IMR-90 (cell line): ENCODE results near the gene C20orf144. TPM values are rescaled to one million over a fixed set of nuclear protein-coding genes. Genes with fewer than 3 reads are reported as not detected.

ENCODE experiments used
- ATAC-seq: fragments of 200-7000 bp; cut with Tn5 transposase; 2 replicates; pipeline ENCODE4 v1.9.1; 2020; ENCODE audit warnings: low read depth, mild to moderate bottlenecking, moderate library complexity
- Bru-seq: library from RNA; stranded (reverse); fragments of 400-500 nt; gene quantifications from one replicate; lab custom pipeline; 2021; lab: Mats Ljungman, UMichigan
- BruChase-seq, 2 experiments: library from RNA; stranded (reverse); fragments of 400-500 nt; gene quantifications; one replicate each; lab custom pipeline; 2021; lab: Mats Ljungman, UMichigan
- BruUV-seq: library from RNA; stranded (reverse); fragments of 400-500 nt; replicated peaks from 2 replicates; lab custom pipeline; 2021; lab: Mats Ljungman, UMichigan
- CTCF ChIA-PET: fragments of 300-600 bp; formaldehyde crosslinking; extraction: SDS; loops from one replicate; lab custom pipeline; 2021; ENCODE audit warnings: antibody characterized with exemption; lab: Yijun Ruan, JAX
- POLR2A ChIA-PET: fragments of 300-600 bp; sonication (Branson Sonifier 250); formaldehyde crosslinking; loops from one replicate; lab custom pipeline; 2022; ENCODE audit warnings: antibody characterized with exemption; ENCODE audit not compliant: unreplicated experiment; lab: Charles Lee
- DNase-seq: peaks from one replicate; pipeline ENCODE4 v3.0.0; 2013
- H2AFZ ChIP-seq: replicated peaks from 2 replicates; pipeline ENCODE3; 2013; ENCODE audit warnings: low read length, mild to moderate bottlenecking; ENCODE audit not compliant: poor library complexity
- H2AK5ac ChIP-seq: 2 replicates; pipeline ENCODE4 v1.6.1; 2013; ENCODE audit warnings: low read depth, low read length, inconsistent platforms
- H2AK9ac ChIP-seq: replicated peaks from 2 replicates; pipeline ENCODE3; 2013; ENCODE audit warnings: mild to moderate bottlenecking, low read depth, low read length, moderate library complexity; ENCODE audit not compliant: poor library complexity
- H2BK120ac ChIP-seq: 2 replicates; pipeline ENCODE4 v1.6.1; 2013; ENCODE audit warnings: low read depth, low read length, inconsistent platforms
- H2BK15ac ChIP-seq: 3 replicates; pipeline ENCODE4 v1.6.1; 2013; ENCODE audit warnings: low read depth, low read length, inconsistent platforms
- H2BK20ac ChIP-seq: 2 replicates; pipeline ENCODE4 v1.6.1; 2013; ENCODE audit warnings: low read depth, mild to moderate bottlenecking, inconsistent platforms, low read length, moderate library complexity
- H2BK5ac ChIP-seq: 2 replicates; pipeline ENCODE4 v1.6.1; 2013; ENCODE audit warnings: mild to moderate bottlenecking, low read depth, low read length, inconsistent platforms; ENCODE audit not compliant: poor library complexity, severe bottlenecking
- H3K14ac ChIP-seq: replicated peaks from 2 replicates; pipeline ENCODE4 v1.6.1; 2013; ENCODE audit warnings: low read depth, low read length, inconsistent platforms
- H3K18ac ChIP-seq: 2 replicates; pipeline ENCODE4 v1.6.1; 2013; ENCODE audit warnings: low read depth, low read length, control low read depth
- H3K23ac ChIP-seq: 2 replicates; pipeline ENCODE4 v1.6.1; 2013; ENCODE audit warnings: low read depth, low read length, inconsistent platforms
- H3K27ac ChIP-seq: 2 replicates; pipeline ENCODE4 v1.5.1; 2013; ENCODE audit warnings: mild to moderate bottlenecking, control low read depth, low read length; ENCODE audit not compliant: insufficient read depth
- H3K27me3 ChIP-seq: 2 replicates; pipeline ENCODE4 v1.6.1; 2013; ENCODE audit warnings: low read length; ENCODE audit not compliant: control insufficient read depth, insufficient read depth
- H3K36me3 ChIP-seq: 2 replicates; pipeline ENCODE4 v1.6.1; 2013; ENCODE audit warnings: low read length, mixed read lengths; ENCODE audit not compliant: control insufficient read depth, insufficient read depth
- H3K4ac ChIP-seq: 2 replicates; pipeline ENCODE4 v1.6.1; 2013; ENCODE audit warnings: low read depth, low read length, inconsistent platforms
- H3K4me1 ChIP-seq: 2 replicates; pipeline ENCODE4 v1.6.1; 2013; ENCODE audit warnings: low read length, mixed read lengths; ENCODE audit not compliant: control insufficient read depth, insufficient read depth
- H3K4me2 ChIP-seq: 2 replicates; pipeline ENCODE4 v1.6.1; 2013; ENCODE audit warnings: low read depth, mild to moderate bottlenecking, control low read depth, low read length, moderate library complexity
- H3K4me3 ChIP-seq: 2 replicates; pipeline ENCODE4 v1.5.1; 2013; ENCODE audit warnings: low read depth, mild to moderate bottlenecking, control low read depth, low read length, moderate library complexity; ENCODE audit not compliant: insufficient read depth
- H3K56ac ChIP-seq: 2 replicates; pipeline ENCODE4 v1.6.1; 2013; ENCODE audit warnings: low read length, inconsistent platforms; ENCODE audit not compliant: insufficient read depth; ENCODE audit errors: extremely low read depth
- H3K79me1 ChIP-seq, 2 experiments: 2 replicates each; pipeline ENCODE4 v1.6.1; 2013; ENCODE audit warnings: low read length in 2 of 2, inconsistent platforms in 1 of 2, low read depth in 1 of 2
- H3K9ac ChIP-seq: 2 replicates; pipeline ENCODE4 v1.6.1; 2013; ENCODE audit warnings: low read depth, low read length, control low read depth
- H3K9me1 ChIP-seq: 2 replicates; pipeline ENCODE4 v1.6.1; 2013; ENCODE audit warnings: low read length, inconsistent platforms; ENCODE audit not compliant: insufficient read depth
- H3K9me3 ChIP-seq: 2 replicates; pipeline ENCODE4 v1.6.1; 2013; ENCODE audit warnings: low read length; ENCODE audit not compliant: control insufficient read depth, insufficient read depth
- H4K20me1 ChIP-seq: 2 replicates; pipeline ENCODE4 v1.6.1; 2013; ENCODE audit warnings: low read length, inconsistent platforms; ENCODE audit not compliant: insufficient read depth
- H4K5ac ChIP-seq: 2 replicates; pipeline ENCODE4 v1.6.1; 2013; ENCODE audit warnings: mild to moderate bottlenecking, low read depth, low read length, control low read depth
- H4K8ac ChIP-seq, 2 experiments: 2 replicates each; pipeline ENCODE4 v1.6.1; 2013; ENCODE audit warnings: low read depth in 2 of 2, low read length in 2 of 2, control low read depth in 1 of 2, inconsistent platforms in 1 of 2
- H4K91ac ChIP-seq: 2 replicates; pipeline ENCODE4 v1.6.1; 2013; ENCODE audit warnings: low read depth, low read length, inconsistent platforms; ENCODE audit not compliant: insufficient read depth
- BHLHE40 ChIP-seq: fragments of 150-350 bp; IDR thresholded peaks from 2 replicates; pipeline ENCODE4 v1.6.1; 2016; ENCODE audit warnings: mild to moderate bottlenecking, low read depth, low read length
- CEBPB ChIP-seq: IDR thresholded peaks from 2 replicates; pipeline ENCODE4 v1.6.1; 2012; ENCODE audit warnings: low read depth, low read length, improper control_type of control experiment
- FOS ChIP-seq: fragments of 150-350 bp; IDR thresholded peaks from 2 replicates; pipeline ENCODE4 v1.6.1; 2016; ENCODE audit warnings: low read depth, low read length
- MAFK ChIP-seq: IDR thresholded peaks from 2 replicates; pipeline ENCODE4 v1.6.1; 2012; ENCODE audit warnings: low read depth, low read length, improper control_type of control experiment
- NFE2L2 ChIP-seq: fragments of 150-350 bp; IDR thresholded peaks from 2 replicates; pipeline ENCODE4 v1.6.1; 2016; ENCODE audit warnings: low read depth, mild to moderate bottlenecking, low read length
- RCOR1 ChIP-seq: IDR thresholded peaks from 2 replicates; pipeline ENCODE4 v1.6.1; 2012; ENCODE audit warnings: mild to moderate bottlenecking, low read length, improper control_type of control experiment; ENCODE audit not compliant: insufficient replicate concordance
- RFX5 ChIP-seq: IDR thresholded peaks from 2 replicates; pipeline ENCODE4 v1.8.0; 2012; ENCODE audit warnings: low read depth, mild to moderate bottlenecking, low read length, moderate library complexity
- SMC3 ChIP-seq: fragments of 150-350 bp; IDR thresholded peaks from 2 replicates; pipeline ENCODE4 v1.6.1; 2016; ENCODE audit warnings: low read depth, mild to moderate bottlenecking, antibody characterized with exemption, low read length, moderate library complexity
- WGBS, 2 experiments: methylation state at CpG; one replicate each; pipeline versions ENCODE4 v1.1.5 to v1.1.7; 2013; ENCODE audit warnings: missing lambda C conversion rate in 2 of 2; ENCODE audit not compliant: insufficient read length in 1 of 2; ENCODE audit errors: extremely low coverage in 2 of 2; 5-methylcytosine and 5-hydroxymethylcytosine counted together
- dilution Hi-C: fragments of 300-500 bp; cut with HindIII; formaldehyde crosslinking; loops from one replicate; pipeline ENCODE4 v1.14.3; 2018; ENCODE audit warnings: low sequenced_read_pairs; ENCODE audit not compliant: unreplicated experiment
- in situ Hi-C: fragments of 300-500 bp; cut with MboI; formaldehyde crosslinking; loops from 3 replicates; pipeline ENCODE4 v1.14.3; 2019; ENCODE audit warnings: low sequenced_read_pairs, inconsistent platforms, mixed read lengths
- intact Hi-C: fragments of 100-400 bp; cut with micrococcal nuclease; formaldehyde crosslinking; loops from 2 replicates; pipeline ENCODE4 v1.10.0; 2022
- long read RNA-seq: library from polyadenylated mRNA; unstranded; transcript quantifications from one replicate; pipeline ENCODE4 v2.0.0, GENCODE V29; 2021; ENCODE audit not compliant: unreplicated experiment
- polyA plus RNA-seq, 3 experiments: library from polyadenylated mRNA; depleted of rRNA; stranded (reverse); fragments of >200 nt; gene quantifications; 2 replicates each; pipeline ENCODE4 v1.2.3, GENCODE V29; 2012; ENCODE audit warnings: low replicate concordance in 1 of 3
- total RNA-seq: library from RNA; depleted of rRNA; stranded (reverse); fragments of >200 nt; gene quantifications from 2 replicates; pipeline ENCODE4 v1.2.3, GENCODE V29; 2012; rRNA removed
- TF ChIP-seq, protein P1 (sequence below): fragments of 150-350 bp; IDR thresholded peaks from 2 replicates; pipeline ENCODE4 v1.6.1; 2016; ENCODE audit warnings: low read depth, mild to moderate bottlenecking, low read length, moderate library complexity, borderline replicate concordance
- TF ChIP-seq, protein P2 (sequence below): fragments of 150-350 bp; IDR thresholded peaks from 2 replicates; pipeline ENCODE4 v1.6.1; 2017; ENCODE audit warnings: mild to moderate bottlenecking, antibody characterized with exemption, low read length, low read depth

C20orf144 gene
- total RNA-seq (under 0.01 TPM in 2 replicates), polyA plus RNA-seq (2012; rRNA removed) (0.16 and 0.19 TPM in 2 replicates), Bru-seq, nascent RNA (not detected), BruChase-seq, experiment 1, labeled RNA remaining after a 6-hour chase (percentile 25 among the genes with signal in this experiment), BruChase-seq, experiment 2, labeled RNA remaining after a 2-hour chase (not detected)
- polyA plus RNA-seq (2012; cell fraction: cytosol; rRNA removed), result 0.17 and 0.19 TPM in 2 replicates
- polyA plus RNA-seq (2012; cell fraction: nucleus; rRNA removed; ENCODE audit: low replicate concordance), result 0.08 and 0.11 TPM in 2 replicates
- long read RNA-seq, result 0 reads

DNA sequence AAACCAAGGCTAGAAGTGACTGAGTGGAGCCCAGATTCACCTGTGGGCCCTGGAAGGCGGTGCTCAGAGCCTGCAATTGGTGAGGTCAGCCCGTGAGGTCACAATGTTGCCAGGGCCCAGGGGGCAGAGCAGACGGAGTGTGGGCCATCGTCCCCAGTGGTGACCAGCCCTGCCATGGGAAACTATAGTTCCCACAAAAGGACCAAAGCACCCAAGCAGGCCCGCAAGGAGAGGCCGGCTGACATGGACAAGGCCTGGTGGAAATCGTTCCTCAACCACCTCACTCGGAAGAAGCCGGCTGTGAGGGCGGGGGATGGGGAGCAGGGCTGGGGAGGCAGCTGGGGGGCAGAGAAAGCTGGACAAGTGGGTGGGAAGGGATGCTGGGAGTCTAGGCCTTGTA is at the start of gene C20orf144:
Gene C20orf144 (plus strand): TSS at position 156 of the 400 bp plus-strand sequence. CDS start 19 bp downstream, at position 175.
- peaks cover 14% of the 10 kb centered on the region for H3K4me1 ChIP-seq
- dilution Hi-C loops, result no loop called here
- H3K14ac ChIP-seq, result peak within 1 kb of the TSS; percentile 79
- H3K79me1 ChIP-seq, result peaks cover 7 to 40% of the 10 kb centered on the region in 2 experiments; a peak in 3 of 4 replicates
- peak within 1 kb of the TSS; percentile 90 for H4K8ac ChIP-seq
- H4K20me1 ChIP-seq, result no peaks in the 10 kb centered on the region
- H4K5ac ChIP-seq, result peak within 1 kb of the TSS; percentile 32
- peak within 1 kb of the TSS; percentile 4 for H2BK120ac ChIP-seq
- peak within 1 kb of the TSS; percentile 50 for H3K23ac ChIP-seq
- H2BK20ac ChIP-seq, result no peak within 1 kb of the TSS
- no TSS peak for BruUV-seq
- H4K91ac ChIP-seq, result peak within 1 kb of the TSS; percentile 81; the same call in 1 of the 2 replicates
- H3K27ac ChIP-seq, result peak within 1 kb of the TSS; percentile 93
- H2AK5ac ChIP-seq, result peak within 1 kb of the TSS; percentile 84
- WGBS, 2 experiments, result 100% methylated on average over 2 of the region's 10 CpGs; no CpG with 5 or more reads in 1 of the 2 experiments
- ATAC-seq (no peak), DNase-seq (no peak)
- peak within 1 kb of the TSS; percentile 93 for H2AK9ac ChIP-seq
- H3K4me3 ChIP-seq, result peak within 1 kb of the TSS; percentile 79
- H3K9ac ChIP-seq, result peak within 1 kb of the TSS; percentile 87
- ChIA-PET POLR2A (no interaction called here), CTCF (interaction anchor here (2.2 kb wide), 1 partner anchor 9 kb away, joined by 6 read pairs; no protein-coding TSS in a partner anchor)
- peak within 1 kb of the TSS; percentile 82 for H2BK5ac ChIP-seq
- no peaks in the 10 kb centered on the region for H3K9me3 ChIP-seq
- peaks cover 16% of the 10 kb centered on the region; the same call in 1 of the 2 replicates for H3K36me3 ChIP-seq
- no peak for TF ChIP-seq RCOR1
- TF ChIP-seq, protein P1, sequence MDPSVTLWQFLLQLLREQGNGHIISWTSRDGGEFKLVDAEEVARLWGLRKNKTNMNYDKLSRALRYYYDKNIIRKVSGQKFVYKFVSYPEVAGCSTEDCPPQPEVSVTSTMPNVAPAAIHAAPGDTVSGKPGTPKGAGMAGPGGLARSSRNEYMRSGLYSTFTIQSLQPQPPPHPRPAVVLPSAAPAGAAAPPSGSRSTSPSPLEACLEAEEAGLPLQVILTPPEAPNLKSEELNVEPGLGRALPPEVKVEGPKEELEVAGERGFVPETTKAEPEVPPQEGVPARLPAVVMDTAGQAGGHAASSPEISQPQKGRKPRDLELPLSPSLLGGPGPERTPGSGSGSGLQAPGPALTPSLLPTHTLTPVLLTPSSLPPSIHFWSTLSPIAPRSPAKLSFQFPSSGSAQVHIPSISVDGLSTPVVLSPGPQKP, result no peak
- TF ChIP-seq, protein P2, sequence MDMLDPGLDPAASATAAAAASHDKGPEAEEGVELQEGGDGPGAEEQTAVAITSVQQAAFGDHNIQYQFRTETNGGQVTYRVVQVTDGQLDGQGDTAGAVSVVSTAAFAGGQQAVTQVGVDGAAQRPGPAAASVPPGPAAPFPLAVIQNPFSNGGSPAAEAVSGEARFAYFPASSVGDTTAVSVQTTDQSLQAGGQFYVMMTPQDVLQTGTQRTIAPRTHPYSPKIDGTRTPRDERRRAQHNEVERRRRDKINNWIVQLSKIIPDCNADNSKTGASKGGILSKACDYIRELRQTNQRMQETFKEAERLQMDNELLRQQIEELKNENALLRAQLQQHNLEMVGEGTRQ, result no peak
- no peak for TF ChIP-seq BHLHE40
- TF ChIP-seq NFE2L2, result no peak
- TF ChIP-seq MAFK, result no peak
- TF ChIP-seq SMC3, result no peak
- TF ChIP-seq FOS, result no peak
- no peak for TF ChIP-seq RFX5
- TF ChIP-seq CEBPB, result no peak
- H3K4ac ChIP-seq, result peak within 1 kb of the TSS; percentile 96
- H3K4me2 ChIP-seq, result peak within 1 kb of the TSS; percentile 63
- H2AFZ ChIP-seq, result peak within 1 kb of the TSS; percentile 96
- intact Hi-C loops, result loop anchor here (10.0 kb wide), 1 partner anchor 153 kb away; the partner anchor contains the start of gene CHMP4B
- H3K9me1 ChIP-seq, result peaks cover 21% of the 10 kb centered on the region
- no peaks in the 10 kb centered on the region for H3K27me3 ChIP-seq
- in situ Hi-C loops, result no loop called here
- H3K56ac ChIP-seq, result peak within 1 kb of the TSS; percentile 25; the same call in 1 of the 2 replicates
- no peak within 1 kb of the TSS for H2BK15ac ChIP-seq
- H3K18ac ChIP-seq, result no peak within 1 kb of the TSS
